NK-92 (cell line): ENCODE data around the gene KIF15.
A peak's percentile ranks its signal among the peaks of the same experiment; 100 is the strongest.

Experiments used
- DNase-seq: peaks from one replicate; lab custom pipeline; 2025; ENCODE audit not compliant: unreplicated experiment; lab: John Stamatoyannopoulos, UW

The KIF15 gene, protein sequence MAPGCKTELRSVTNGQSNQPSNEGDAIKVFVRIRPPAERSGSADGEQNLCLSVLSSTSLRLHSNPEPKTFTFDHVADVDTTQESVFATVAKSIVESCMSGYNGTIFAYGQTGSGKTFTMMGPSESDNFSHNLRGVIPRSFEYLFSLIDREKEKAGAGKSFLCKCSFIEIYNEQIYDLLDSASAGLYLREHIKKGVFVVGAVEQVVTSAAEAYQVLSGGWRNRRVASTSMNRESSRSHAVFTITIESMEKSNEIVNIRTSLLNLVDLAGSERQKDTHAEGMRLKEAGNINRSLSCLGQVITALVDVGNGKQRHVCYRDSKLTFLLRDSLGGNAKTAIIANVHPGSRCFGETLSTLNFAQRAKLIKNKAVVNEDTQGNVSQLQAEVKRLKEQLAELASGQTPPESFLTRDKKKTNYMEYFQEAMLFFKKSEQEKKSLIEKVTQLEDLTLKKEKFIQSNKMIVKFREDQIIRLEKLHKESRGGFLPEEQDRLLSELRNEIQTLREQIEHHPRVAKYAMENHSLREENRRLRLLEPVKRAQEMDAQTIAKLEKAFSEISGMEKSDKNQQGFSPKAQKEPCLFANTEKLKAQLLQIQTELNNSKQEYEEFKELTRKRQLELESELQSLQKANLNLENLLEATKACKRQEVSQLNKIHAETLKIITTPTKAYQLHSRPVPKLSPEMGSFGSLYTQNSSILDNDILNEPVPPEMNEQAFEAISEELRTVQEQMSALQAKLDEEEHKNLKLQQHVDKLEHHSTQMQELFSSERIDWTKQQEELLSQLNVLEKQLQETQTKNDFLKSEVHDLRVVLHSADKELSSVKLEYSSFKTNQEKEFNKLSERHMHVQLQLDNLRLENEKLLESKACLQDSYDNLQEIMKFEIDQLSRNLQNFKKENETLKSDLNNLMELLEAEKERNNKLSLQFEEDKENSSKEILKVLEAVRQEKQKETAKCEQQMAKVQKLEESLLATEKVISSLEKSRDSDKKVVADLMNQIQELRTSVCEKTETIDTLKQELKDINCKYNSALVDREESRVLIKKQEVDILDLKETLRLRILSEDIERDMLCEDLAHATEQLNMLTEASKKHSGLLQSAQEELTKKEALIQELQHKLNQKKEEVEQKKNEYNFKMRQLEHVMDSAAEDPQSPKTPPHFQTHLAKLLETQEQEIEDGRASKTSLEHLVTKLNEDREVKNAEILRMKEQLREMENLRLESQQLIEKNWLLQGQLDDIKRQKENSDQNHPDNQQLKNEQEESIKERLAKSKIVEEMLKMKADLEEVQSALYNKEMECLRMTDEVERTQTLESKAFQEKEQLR (N-terminal part only)

DNA sequence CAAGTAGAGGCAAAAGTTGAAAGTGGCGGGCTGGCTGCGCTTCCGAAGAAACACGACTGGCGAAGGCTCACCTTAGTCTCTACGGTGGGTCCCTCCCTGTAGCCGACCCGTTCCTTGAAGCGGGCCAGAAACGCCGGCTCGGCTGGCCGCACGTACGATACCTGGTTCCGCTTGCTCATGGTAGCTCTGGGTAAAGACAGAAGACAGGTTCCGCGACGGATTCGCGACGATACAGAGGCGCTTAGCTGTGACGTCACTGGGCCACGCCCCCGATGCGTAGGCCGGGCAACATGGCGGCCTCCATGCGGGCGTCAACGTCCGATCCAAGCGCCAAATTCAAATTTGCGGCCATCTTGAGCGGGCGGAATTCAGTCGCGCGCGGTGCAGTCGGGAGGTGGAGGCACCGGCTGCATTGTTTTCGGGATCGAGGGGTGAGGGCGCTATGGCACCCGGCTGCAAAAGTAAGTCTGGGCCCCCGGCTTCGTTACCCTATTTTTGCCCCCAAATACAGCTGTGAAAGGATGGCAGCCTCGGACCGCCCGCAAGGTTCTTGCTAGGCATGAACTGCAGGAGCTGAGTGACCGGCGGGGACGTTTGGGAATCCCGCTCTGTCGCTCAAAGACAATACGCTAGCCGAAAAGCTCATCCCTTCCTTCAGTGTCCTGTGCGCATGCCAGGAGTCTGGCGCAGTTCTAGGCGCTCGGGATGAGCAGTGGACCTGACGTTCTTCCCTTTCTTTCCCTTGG, at the start of gene KIF15, which contains the start of gene KIAA1143:
KIF15 (plus strand) TSS at position 371 of the 746 bp plus-strand sequence; CDS start at position 443, 72 bp downstream.
KIAA1143 (minus strand) TSS at position 196 of the 746 bp plus-strand sequence; CDS start at position 179, 17 bp downstream.
- DNase-seq, result peak; percentile 56

DNA sequence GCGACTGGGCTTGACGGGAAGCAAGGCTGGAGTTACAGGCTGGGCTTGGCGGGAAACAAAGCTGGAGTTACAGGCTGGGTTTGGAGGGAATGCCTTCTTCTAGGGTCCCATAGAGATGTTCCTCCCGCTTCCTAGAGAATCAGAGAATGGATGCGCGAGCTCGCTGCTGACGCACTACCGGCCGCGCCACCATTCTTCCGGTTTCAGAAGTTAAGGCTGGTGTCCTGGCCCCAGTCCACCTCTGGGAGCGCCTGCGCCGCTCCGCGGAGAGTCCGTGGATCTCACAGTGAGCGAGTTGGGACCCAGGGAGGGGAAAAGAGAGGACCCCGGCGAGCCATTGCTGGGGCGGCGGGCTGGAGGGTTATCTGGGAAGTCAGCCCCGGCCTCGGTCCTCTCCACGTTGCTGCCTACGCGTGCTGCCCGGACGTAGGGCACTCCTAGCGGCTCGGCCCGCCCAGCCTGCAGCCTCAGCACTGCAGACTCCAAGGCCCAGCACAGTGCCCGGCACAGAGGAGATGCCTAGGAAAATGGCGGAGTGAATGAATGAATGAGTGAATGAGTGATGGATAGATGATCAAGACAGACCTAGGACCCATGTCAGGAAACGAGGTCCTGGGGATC, 49.0 kb upstream of the KIF15 start, which contains the start of gene ZNF502:
ZNF502 (plus strand) TSS at position 206 of the 621 bp plus-strand sequence. CDS start 7,602 bp downstream, outside the sequence.
- DNase-seq, result no peak

DNA sequence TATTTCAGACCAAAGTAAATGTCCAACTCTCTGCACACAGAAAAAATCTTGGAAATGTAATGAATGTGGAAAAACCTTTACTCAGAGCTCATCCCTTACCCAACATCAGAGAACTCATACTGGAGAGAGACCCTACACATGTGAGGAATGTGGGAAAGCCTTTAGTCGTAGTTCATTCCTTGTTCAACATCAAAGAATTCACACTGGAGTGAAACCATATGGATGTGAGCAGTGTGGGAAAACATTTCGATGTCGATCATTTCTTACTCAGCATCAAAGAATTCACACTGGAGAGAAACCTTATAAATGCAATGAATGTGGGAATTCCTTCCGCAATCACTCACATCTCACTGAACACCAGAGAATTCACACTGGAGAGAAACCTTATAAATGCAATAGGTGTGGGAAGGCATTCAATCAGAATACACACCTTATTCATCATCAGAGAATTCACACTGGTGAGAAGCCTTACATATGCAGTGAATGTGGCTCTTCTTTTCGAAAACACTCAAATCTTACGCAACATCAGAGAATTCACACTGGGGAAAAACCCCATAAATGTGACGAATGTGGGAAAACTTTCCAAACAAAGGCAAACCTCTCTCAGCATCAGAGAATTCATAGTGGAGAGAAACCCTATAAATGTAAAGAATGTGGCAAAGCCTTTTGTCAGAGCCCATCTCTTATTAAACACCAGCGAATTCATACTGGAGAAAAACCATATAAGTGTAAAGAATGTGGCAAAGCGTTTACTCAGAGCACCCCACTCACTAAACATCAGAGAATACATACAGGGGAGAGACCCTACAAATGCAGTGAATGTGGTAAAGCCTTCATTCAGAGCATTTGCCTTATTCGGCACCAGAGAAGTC, 40.1 kb upstream of the KIF15 start:
- no peak for DNase-seq

DNA sequence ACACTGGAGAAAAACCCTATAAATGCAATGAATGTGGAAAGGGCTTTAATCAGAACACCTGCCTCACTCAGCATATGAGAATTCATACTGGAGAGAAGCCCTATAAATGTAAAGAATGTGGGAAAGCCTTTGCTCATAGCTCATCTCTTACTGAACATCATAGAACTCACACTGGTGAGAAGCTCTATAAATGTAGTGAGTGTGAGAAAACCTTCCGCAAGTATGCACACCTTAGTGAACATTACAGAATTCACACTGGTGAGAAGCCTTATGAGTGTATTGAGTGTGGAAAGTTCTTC, 39.5 kb upstream of the KIF15 start:
- no peak for DNase-seq

- DNase-seq, result peak; percentile 7
Measured at GRCh38 chr3:44729384-44729910, 32.1 kb upstream of the KIF15 start, which contains the start of gene ZNF501. Gene ZNF501 (plus strand): TSS chr3:44729635. CDS start chr3:44734422, 4,787 bp downstream.

DNA sequence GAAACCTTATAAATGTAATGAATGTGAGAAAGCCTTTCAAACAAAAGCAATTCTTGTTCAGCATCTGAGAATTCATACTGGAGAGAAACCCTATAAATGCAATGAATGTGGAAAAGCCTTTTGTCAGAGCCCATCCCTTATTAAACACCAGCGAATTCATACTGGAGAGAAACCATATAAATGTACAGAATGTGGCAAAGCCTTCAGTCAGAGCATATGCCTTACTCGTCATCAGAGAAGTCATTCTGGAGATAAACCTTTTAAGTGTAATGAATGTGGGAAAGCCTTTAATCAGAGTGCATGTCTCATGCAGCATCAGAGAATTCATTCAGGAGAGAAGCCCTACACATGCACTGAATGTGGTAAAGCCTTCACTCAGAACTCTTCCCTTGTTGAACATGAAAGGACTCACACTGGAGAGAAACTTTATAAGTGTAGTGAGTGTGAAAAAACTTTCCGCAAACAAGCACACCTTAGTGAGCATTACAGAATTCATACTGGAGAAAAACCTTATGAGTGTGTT, 26.9 kb upstream of the KIF15 start:
- no peak for DNase-seq

DNA sequence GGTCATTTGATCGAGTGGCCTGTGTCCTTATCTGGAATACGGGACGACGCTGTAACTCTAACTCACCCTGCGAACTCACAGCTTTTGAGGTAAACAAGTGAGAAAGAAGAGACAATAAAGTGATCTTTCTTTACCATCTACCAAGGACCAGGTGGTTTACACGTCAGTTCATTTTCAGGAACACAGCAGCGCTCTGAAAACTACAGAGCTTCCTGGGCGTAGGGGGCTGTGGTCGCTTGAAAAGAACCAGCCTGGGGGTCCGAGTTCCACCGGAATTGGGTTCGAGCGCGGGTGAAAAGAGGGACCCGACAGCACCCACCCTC, 532 bp upstream of the KIF15 start:
- DNase-seq, result no peak

- DNase-seq, result no peak
Measured at GRCh38 chr3:44762170-44762677, 630 bp downstream of the KIF15 start.

DNA sequence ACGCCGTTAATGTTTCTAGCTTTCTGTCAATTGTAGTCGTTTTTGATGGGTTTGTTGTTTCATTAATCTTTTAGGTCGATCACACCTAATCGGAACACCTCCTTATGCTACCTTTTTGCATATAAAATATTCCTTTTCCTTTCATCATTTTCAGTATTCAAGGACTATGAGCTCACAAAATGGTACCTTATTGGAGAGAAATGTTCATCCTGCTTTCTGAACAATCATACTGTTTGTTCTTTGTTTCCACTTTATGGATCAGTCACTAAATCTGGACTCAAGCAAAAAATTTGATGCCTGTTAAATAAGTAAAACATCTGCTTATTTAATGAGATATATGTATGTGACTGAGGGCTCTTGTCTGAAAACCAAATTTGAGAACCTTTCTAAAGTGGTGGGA, 1.1 kb downstream of the KIF15 start:
- no peak for DNase-seq

DNA sequence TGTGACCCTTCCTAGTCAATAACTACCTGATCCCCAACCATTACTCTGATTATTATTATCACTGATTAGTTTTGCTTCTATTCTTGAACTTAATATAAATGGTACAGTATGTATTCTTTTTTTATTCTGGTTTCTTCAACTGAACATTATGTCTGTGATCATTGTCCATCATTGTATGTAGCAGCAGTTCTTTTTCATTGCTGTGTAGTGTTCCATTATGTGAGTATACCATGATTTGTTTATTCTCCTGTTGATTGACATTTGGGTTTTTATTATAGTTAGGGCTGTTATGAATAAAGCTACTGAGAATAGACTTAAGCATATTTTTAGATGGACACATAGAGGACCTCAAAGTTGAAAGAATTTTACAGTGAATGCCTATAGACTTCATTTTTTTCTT, 2.7 kb downstream of the KIF15 start:
- DNase-seq, result no peak

DNA sequence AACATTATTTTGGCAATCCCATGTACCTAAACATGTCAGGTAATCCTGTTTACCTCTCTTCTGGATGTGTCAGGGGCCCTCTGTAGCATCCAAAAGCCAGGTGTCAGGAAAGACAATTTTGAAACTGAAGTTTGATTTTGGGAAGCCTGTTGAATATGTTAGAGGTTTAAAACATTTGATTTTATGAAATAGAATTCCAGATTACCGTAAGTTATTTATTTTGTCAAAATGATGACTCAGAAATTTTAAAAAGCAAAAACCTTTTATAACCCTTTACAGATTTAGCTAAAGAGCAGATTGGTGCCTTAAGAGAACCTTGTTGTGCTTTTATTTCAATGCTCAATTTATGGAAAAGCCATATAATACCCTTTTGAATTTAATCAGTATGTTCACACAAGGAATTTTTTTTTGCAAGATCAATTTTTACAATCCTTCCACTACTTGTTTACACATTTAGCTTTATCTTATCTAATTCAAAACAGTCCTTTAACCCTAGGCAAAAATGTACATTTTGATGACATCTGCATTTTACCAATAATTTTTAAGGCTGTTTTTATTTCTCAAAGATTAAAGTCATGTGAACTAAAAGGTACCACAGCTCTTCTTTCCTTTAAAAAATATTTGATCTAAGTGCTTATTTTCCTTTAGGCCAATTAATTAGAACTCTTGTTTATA, 10.0 kb downstream of the KIF15 start:
- DNase-seq, result no peak

- DNase-seq, result no peak
Measured at GRCh38 chr3:44772099-44772442, 10.5 kb downstream of the KIF15 start.

DNA sequence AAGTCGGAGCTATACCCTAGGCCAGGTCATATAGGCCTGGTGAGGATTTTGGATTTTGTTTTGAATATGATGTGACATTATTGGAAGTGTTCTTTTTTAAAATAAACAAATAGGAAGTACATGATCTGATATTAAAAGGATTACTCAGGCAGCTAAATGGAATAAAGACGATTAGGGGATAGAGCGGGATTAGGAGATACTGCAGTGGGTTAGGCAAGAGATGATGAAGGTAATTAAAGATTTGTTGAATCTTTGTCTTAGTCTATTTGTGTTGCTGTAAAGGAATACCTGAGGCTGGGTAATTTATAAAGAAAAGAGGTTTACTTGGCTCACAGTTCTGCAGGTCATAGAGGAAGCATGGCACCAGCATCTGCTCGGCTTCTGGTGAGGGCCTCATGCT, 21.3 kb downstream of the KIF15 start:
- DNase-seq, result no peak

GRCh38 chr3:44795197-44795596, 33.6 kb downstream of the KIF15 start:
- DNase-seq, result no peak

GRCh38 chr3:44802011-44802410, 40.4 kb downstream of the KIF15 start:
- no peak for DNase-seq

DNA sequence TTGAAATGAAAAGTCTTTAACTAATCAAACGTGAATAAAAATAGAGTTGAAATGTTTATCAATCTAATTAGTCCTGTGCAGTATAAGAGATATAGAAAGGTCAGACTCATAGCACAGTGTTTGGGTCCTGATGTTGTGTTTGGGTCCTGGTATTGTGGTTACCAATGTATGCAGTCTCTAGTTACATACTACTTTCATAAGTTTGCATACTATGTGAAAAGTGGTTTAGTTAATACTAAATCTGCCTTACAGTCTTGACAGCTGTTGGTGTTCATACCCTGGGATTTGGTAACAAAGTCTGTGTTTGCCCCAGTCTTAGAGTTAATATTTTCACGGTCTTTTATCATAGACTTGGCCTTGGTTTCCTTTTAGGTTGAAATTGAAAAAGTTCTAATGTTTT, 41.7 kb downstream of the KIF15 start:
- DNase-seq, result no peak

DNA sequence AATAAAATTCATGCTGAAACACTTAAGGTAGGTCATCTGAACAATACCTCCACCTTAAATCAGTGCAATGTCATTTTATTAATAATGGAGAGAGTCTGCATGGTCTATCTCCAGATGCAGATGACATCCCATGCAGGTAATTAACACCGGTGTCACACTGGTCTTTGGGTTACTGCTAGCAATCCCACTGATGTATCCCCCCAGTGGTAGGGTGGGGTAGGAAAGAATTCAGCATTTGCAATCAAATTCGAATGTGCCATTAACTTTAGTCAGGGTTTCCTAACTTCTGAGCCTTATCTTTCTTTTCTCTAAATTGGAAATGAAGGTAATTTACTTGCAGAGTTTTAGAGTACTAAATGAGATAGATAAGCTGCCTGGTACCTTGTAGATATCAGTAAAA, 44.4 kb downstream of the KIF15 start:
- DNase-seq, result no peak

DNA sequence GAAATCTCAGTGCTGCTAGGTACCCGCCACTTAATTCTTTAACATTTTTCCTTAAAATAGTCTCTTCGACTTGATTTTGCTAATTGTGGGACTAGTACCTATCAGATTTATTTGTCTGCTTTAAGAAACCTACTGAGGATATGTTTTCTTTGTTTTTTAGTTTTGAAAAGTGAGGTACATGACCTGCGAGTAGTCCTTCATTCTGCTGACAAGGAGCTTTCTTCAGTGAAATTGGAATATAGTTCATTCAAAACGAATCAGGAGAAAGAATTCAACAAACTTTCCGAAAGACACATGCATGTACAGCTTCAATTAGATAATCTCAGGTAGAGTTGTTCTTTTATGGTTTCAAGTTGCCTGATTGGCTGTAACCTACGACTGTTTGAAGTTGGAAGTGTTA, 53.2 kb downstream of the KIF15 start:
- DNase-seq, result no peak
